Measurements from ENCODE around the gene EMILIN3.

- TF ChIP-seq CTCF (IDR thresholded peaks at IDR 0.05 in 8 of 11, conservative IDR thresholded peaks at IDR 0.05 in 3 of 11) (no peak), POLR2AphosphoS5 (IDR thresholded peaks at IDR 0.05) (no peak), POLR2A (IDR thresholded peaks at IDR 0.05) (no peak)
Measured at GRCh38 chr20:41336711-41337492, 29.7 kb downstream of the EMILIN3 start.
